WERI-Rb-1 (cell line): ENCODE measurements around the gene LYRM4.

Experiments
- DNase-seq: peaks from one replicate; pipeline ENCODE4 v3.0.0-alpha.2; 2020
- H3K27ac ChIP-seq: fragments of 250-450 bp; sonication (Bioruptor Pico); 2 replicates; pipeline ENCODE4 v1.5.1; 2020; ENCODE audit warnings: mild to moderate bottlenecking, moderate library complexity
- H3K27me3 ChIP-seq: fragments of 250-450 bp; sonication (Bioruptor Pico); 2 replicates; pipeline ENCODE4 v1.5.1; 2021; ENCODE audit warnings: mild to moderate bottlenecking, low read depth, moderate library complexity; ENCODE audit not compliant: insufficient read depth, severe bottlenecking
- H3K36me3 ChIP-seq: fragments of 250-450 bp; sonication (Bioruptor Pico); 2 replicates; pipeline ENCODE4 v1.5.1; 2020; ENCODE audit warnings: mild to moderate bottlenecking, moderate library complexity
- H3K4me3 ChIP-seq: 2 replicates; pipeline ENCODE4 v1.5.1; 2011; ENCODE audit warnings: low read depth, mild to moderate bottlenecking, control low read depth, low read length
- H3K9me3 ChIP-seq: fragments of 250-450 bp; sonication (Bioruptor Pico); 2 replicates; pipeline ENCODE4 v1.5.1; 2021; ENCODE audit warnings: mild to moderate bottlenecking, moderate library complexity; ENCODE audit not compliant: severe bottlenecking
- TF ChIP-seq, protein P1 (sequence below): IDR thresholded peaks from 2 replicates; pipeline ENCODE4 v1.5.1; 2011; ENCODE audit warnings: low read depth, mild to moderate bottlenecking, control low read depth, inconsistent platforms, low read length

The LYRM4 gene

DNA sequence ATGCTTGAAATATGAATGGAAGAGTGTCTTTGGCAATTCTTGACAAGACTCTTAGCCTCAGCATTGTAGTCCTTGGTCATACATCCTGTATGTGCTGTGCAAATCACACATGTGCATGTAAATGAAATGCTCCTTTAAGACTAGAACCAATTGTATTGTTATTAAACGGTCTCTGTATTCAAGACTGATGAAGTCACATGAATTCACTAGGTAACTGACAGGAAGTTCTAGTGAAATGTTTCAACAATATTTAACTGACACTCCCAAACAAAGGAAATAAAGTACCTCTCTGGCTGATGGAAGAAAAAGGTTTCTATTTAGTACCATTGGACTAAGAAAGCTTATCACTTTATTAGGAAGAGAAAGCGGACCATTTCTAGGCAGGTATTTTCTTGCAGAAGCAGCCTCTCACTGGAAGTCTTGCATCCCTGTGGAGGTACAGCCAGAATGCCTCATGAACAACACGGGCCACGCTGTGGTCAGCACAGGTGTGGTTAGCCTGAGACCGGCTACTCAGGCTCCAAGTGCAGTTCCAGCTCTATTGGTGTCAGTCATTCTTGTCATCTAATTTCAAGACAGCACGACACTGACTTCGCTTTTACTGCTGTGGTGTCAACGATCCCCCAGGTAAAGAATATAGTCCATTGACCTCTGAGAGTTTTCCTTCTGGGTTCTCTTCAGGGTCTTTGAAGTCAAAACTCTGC is 158.3 kb downstream of the LYRM4 start:
- Histone ChIP-seq H3K4me3 (no peak overlapping the region), H3K27me3 (no peaks in the 10 kb centered on the region), H3K9me3 (peaks cover 2% of the 10 kb centered on the region), H3K27ac (no peak overlapping the region), H3K36me3 (no peaks in the 10 kb centered on the region; the same call in 1 of the 2 replicates)
- DNase-seq, result no peak
- TF ChIP-seq, protein P1, sequence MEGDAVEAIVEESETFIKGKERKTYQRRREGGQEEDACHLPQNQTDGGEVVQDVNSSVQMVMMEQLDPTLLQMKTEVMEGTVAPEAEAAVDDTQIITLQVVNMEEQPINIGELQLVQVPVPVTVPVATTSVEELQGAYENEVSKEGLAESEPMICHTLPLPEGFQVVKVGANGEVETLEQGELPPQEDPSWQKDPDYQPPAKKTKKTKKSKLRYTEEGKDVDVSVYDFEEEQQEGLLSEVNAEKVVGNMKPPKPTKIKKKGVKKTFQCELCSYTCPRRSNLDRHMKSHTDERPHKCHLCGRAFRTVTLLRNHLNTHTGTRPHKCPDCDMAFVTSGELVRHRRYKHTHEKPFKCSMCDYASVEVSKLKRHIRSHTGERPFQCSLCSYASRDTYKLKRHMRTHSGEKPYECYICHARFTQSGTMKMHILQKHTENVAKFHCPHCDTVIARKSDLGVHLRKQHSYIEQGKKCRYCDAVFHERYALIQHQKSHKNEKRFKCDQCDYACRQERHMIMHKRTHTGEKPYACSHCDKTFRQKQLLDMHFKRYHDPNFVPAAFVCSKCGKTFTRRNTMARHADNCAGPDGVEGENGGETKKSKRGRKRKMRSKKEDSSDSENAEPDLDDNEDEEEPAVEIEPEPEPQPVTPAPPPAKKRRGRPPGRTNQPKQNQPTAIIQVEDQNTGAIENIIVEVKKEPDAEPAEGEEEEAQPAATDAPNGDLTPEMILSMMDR, result no peak

DNA sequence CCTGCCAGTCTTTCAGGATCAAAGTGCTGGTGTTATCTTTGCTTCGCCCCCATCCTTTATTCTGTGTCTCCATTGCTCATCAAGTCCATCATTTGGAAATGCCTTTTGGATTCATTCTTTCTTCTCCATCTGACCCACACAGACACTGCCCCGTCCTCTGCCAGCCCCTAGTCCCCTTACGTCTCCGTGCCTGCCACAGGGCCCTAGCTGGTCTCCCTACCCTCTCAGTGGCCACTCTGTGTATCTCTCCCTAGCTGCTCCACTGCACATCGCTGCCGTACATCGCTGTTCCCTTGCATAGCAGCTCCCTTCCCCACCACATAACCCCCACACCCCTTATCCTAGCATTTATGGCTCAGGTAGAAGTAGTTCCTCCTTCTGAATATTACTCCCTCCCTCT is 159.9 kb downstream of the LYRM4 start:
- no peak overlapping the region for H3K27ac ChIP-seq
- H3K4me3 ChIP-seq, result no peak overlapping the region
- no peaks in the 10 kb centered on the region; the same call in 1 of the 2 replicates for H3K36me3 ChIP-seq
- no peak for DNase-seq
- TF ChIP-seq, protein P1, result no peak
- peaks cover 2% of the 10 kb centered on the region for H3K9me3 ChIP-seq
- no peaks in the 10 kb centered on the region for H3K27me3 ChIP-seq

DNA sequence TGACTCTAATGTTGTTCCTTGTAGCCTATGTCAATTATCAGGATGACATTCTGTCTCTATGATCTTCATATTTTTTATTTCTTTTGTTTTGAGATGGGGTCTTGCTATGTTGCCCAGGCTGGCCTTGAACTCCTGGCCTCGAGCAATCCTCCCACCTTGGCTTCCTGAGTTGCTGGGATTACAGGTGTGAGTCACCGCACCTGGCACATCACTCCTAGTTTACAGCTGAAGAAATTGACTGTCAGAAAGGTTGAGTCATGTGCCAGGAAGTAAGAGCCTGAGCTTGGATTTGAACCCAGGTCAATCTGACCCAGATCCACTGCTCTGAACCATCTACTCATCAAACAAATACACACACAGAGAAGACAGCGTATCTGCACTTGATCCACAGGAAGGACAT is 161.2 kb downstream of the LYRM4 start:
- H3K27ac ChIP-seq, result no peak overlapping the region
- no peaks in the 10 kb centered on the region for H3K27me3 ChIP-seq
- TF ChIP-seq, protein P1, result no peak
- no peak overlapping the region for H3K4me3 ChIP-seq
- H3K9me3 ChIP-seq, result peaks cover 2% of the 10 kb centered on the region
- no peaks in the 10 kb centered on the region for H3K36me3 ChIP-seq
- DNase-seq, result no peak

DNA sequence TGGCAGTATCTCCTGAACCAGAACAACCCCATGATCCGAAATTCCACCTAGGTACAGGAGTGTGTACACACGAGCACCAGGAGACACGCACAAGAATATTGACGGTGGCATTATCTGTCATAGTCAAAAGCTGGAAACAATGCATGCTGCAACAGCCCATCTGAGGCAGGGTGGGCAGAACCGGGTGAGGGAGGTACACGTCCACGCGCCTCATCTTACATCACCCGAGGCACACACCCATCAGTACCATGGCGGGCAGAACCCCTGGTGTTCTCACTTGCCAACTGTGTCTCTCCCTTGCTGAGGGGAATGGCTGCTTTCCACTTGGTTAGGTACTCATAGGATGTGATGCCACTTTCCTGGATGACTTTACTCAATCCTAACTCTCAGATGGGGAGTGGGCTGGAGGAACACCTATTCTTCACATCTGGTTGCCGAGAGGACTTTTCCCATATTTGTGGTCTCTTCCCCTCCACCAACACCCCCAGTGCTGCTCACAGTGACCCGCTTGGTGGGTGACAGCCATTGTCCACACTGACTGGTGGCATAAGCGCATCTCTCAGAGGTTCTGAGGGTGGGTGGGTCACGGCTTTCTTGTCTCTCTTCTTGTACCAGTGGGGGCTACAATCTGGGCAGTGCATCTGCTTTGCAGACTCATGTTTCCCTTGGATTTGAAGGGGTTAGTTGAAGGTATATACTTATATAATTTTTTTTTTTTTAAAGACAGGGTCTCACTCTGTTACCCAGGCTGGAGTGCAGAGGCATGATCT is 162.1 kb downstream of the LYRM4 start:
- no peak for DNase-seq

GRCh38 chr6:5096482-5096881 is 164.3 kb downstream of the LYRM4 start:
- H3K27me3 ChIP-seq, result no peaks in the 10 kb centered on the region
- no peaks in the 10 kb centered on the region for H3K36me3 ChIP-seq
- TF ChIP-seq, protein P1, result no peak
- peaks cover under 1% of the 10 kb centered on the region for H3K9me3 ChIP-seq
- no peak overlapping the region for H3K4me3 ChIP-seq
- no peak overlapping the region for H3K27ac ChIP-seq
- no peak for DNase-seq

More for the DNA sequence above, 162.1 kb downstream of the LYRM4 start:
- Histone ChIP-seq H3K9me3 (peaks cover 2% of the 10 kb centered on the region), H3K36me3 (no peaks in the 10 kb centered on the region), H3K27ac (no peak overlapping the region), H3K4me3 (no peak overlapping the region), H3K27me3 (no peaks in the 10 kb centered on the region)
- TF ChIP-seq, protein P1, result no peak
